Fibroblast of pulmonary artery (primary cell): ENCODE data around the gene TCL1B.

ENCODE experiments used
- DNase-seq: peaks from one replicate; pipeline ENCODE4 v3.0.0-alpha.2; 2010; ENCODE audit warnings: low read depth
- H3K4me3 ChIP-seq: replicated peaks from 2 replicates; pipeline ENCODE4 v1.5.1; 2011; ENCODE audit warnings: low read depth, mild to moderate bottlenecking, control low read depth, low read length, moderate library complexity
- CTCF ChIP-seq: IDR thresholded peaks from 2 replicates; pipeline ENCODE4 v1.5.1; 2011; ENCODE audit warnings: mild to moderate bottlenecking, control low read depth, low read length, inconsistent platforms; ENCODE audit errors: missing control alignments

The TCL1B gene

GRCh38 chr14:95741781-95742180 lies 55.6 kb downstream of the TCL1B start:
- no peak for DNase-seq
- H3K4me3 ChIP-seq = no peak overlapping the region
- TF ChIP-seq CTCF = no peak
